Mesodermal cell (in vitro differentiated cells): ENCODE results near the gene NAGPA.

ENCODE experiments used
- H3K27ac ChIP-seq: 2 replicates; pipeline ENCODE4 v1.7.0; 2013; ENCODE audit warnings: mild to moderate bottlenecking, low read depth, low read length, moderate library complexity; ENCODE audit not compliant: severe bottlenecking
- H3K36me3 ChIP-seq: 2 replicates; pipeline ENCODE4 v1.7.1; 2013; ENCODE audit warnings: mild to moderate bottlenecking, low read length, moderate library complexity; ENCODE audit not compliant: control insufficient read depth, insufficient read depth
- H3K4me1 ChIP-seq: one replicate; pipeline ENCODE4 v1.7.1; 2013; ENCODE audit warnings: mild to moderate bottlenecking, low read length; ENCODE audit not compliant: insufficient read depth, control insufficient read depth, poor library complexity, severe bottlenecking
- H3K4me3 ChIP-seq: 2 replicates; pipeline ENCODE4 v1.7.0; 2013; ENCODE audit warnings: low read length, control low read depth, mild to moderate bottlenecking; ENCODE audit not compliant: insufficient read depth, poor library complexity, severe bottlenecking; ENCODE audit errors: extremely low read depth
- H3K9me3 ChIP-seq: 2 replicates; pipeline ENCODE4 v1.7.1; 2013; ENCODE audit warnings: mild to moderate bottlenecking, low read length, moderate library complexity; ENCODE audit not compliant: control insufficient read depth
- WGBS, 2 experiments: methylation state at CpG; one replicate each; pipeline ENCODE4 v1.1.5; 2013; ENCODE audit warnings: missing lambda C conversion rate in 2 of 2; ENCODE audit not compliant: insufficient coverage in 2 of 2; 5-methylcytosine and 5-hydroxymethylcytosine counted together

NAGPA gene

GRCh38 chr16:5042574-5043171, 8.9 kb upstream of the NAGPA start:
- Histone ChIP-seq H3K36me3 (no peaks in the 10 kb centered on the region), H3K4me1 (peaks cover 26% of the 10 kb centered on the region), H3K9me3 (no peaks in the 10 kb centered on the region), H3K4me3 (no peak overlapping the region), H3K27ac (no peak overlapping the region)
- WGBS, 2 experiments = 74 to 75% methylated on average over 10 to 12 of the region's 14 CpGs

GRCh38 chr16:5041600-5042133, 7.9 kb upstream of the NAGPA start:
- H3K36me3 ChIP-seq = no peaks in the 10 kb centered on the region
- WGBS, 2 experiments = 87 to 88% methylated on average over 10 to 12 of the region's 12 CpGs
- H3K4me1 ChIP-seq = peaks cover 26% of the 10 kb centered on the region
- H3K27ac ChIP-seq = peak overlapping the region; percentile 49
- no peaks in the 10 kb centered on the region for H3K9me3 ChIP-seq
- H3K4me3 ChIP-seq = no peak overlapping the region

GRCh38 chr16:5040451-5040850, 6.7 kb upstream of the NAGPA start:
- Histone ChIP-seq H3K4me3 (no peak overlapping the region), H3K36me3 (no peaks in the 10 kb centered on the region), H3K27ac (peak overlapping the region; percentile 10), H3K9me3 (no peaks in the 10 kb centered on the region), H3K4me1 (peaks cover 26% of the 10 kb centered on the region)
- 96 to 97% methylated on average over 4 to 5 of the region's 7 CpGs for WGBS, 2 experiments

- no peak overlapping the region for H3K4me3 ChIP-seq
- no peaks in the 10 kb centered on the region for H3K9me3 ChIP-seq
- 63 to 75% methylated on average over 8 to 9 of the region's 12 CpGs for WGBS, 2 experiments
- peak overlapping the region; percentile 65 for H3K27ac ChIP-seq
- H3K36me3 ChIP-seq = no peaks in the 10 kb centered on the region
- H3K4me1 ChIP-seq = peaks cover 18% of the 10 kb centered on the region
These were observed 2.8 kb upstream of the NAGPA start for GRCh38 chr16:5036228-5037156.

- WGBS, 2 experiments = 62 to 95% methylated on average over 1 of the region's 1 CpG
- peak overlapping the region; percentile 65 for H3K27ac ChIP-seq
- H3K4me3 ChIP-seq = no peak overlapping the region
These were observed 2.1 kb upstream of the NAGPA start for GRCh38 chr16:5035909-5036227.

GRCh38 chr16:5034167-5034523, 410 bp upstream of the NAGPA start:
- no peaks in the 10 kb centered on the region for H3K9me3 ChIP-seq
- H3K4me3 ChIP-seq = peak overlapping the region; percentile 78
- H3K4me1 ChIP-seq = peaks cover 8% of the 10 kb centered on the region
- H3K36me3 ChIP-seq = no peaks in the 10 kb centered on the region
- H3K27ac ChIP-seq = peak overlapping the region; percentile 66
- 43 to 47% methylated on average over 2 of the region's 2 CpGs for WGBS, 2 experiments

More at GRCh38 chr16:5035909-5036227, 2.1 kb upstream of the NAGPA start:
- no peaks in the 10 kb centered on the region for H3K36me3 ChIP-seq
- peaks cover 16% of the 10 kb centered on the region for H3K4me1 ChIP-seq
- H3K9me3 ChIP-seq = no peaks in the 10 kb centered on the region

- peaks cover under 1% of the 10 kb centered on the region for H3K36me3 ChIP-seq
These were observed 977 bp downstream of the NAGPA start for GRCh38 chr16:5032748-5033167.

GRCh38 chr16:5031601-5032000, 2.1 kb downstream of the NAGPA start:
- Histone ChIP-seq H3K36me3 (peaks cover 5% of the 10 kb centered on the region), H3K9me3 (no peaks in the 10 kb centered on the region), H3K4me1 (peaks cover 8% of the 10 kb centered on the region), H3K4me3 (no peak overlapping the region), H3K27ac (no peak overlapping the region)
- 85 to 92% methylated on average over 4 to 7 of the region's 7 CpGs for WGBS, 2 experiments

More at GRCh38 chr16:5032748-5033167, 977 bp downstream of the NAGPA start:
- H3K4me1 ChIP-seq = peaks cover 8% of the 10 kb centered on the region
- H3K4me3 ChIP-seq = peak overlapping the region; percentile 78
- no peaks in the 10 kb centered on the region for H3K9me3 ChIP-seq
- 60 to 69% methylated on average over 8 to 9 of the region's 12 CpGs for WGBS, 2 experiments
- no peak overlapping the region for H3K27ac ChIP-seq

GRCh38 chr16:5030251-5030870, 3.4 kb downstream of the NAGPA start:
- Histone ChIP-seq H3K4me1 (peaks cover 8% of the 10 kb centered on the region), H3K36me3 (peaks cover 5% of the 10 kb centered on the region), H3K4me3 (no peak overlapping the region), H3K27ac (no peak overlapping the region), H3K9me3 (no peaks in the 10 kb centered on the region)
- WGBS, 2 experiments = 90 to 94% methylated on average over 10 to 11 of the region's 12 CpGs

- 94 to 99% methylated on average over 9 to 18 of the region's 18 CpGs for WGBS, 2 experiments
- H3K27ac ChIP-seq = no peak overlapping the region
- peaks cover under 1% of the 10 kb centered on the region for H3K4me1 ChIP-seq
These were observed 4.7 kb downstream of the NAGPA start for GRCh38 chr16:5028950-5029475.

More at GRCh38 chr16:5028950-5029475, 4.7 kb downstream of the NAGPA start:
- Histone ChIP-seq H3K36me3 (peaks cover 5% of the 10 kb centered on the region), H3K4me3 (no peak overlapping the region), H3K9me3 (no peaks in the 10 kb centered on the region)
